Measurements from ENCODE around the gene CFAP73. TPM values are rescaled to one million over a fixed set of nuclear protein-coding genes. Genes with fewer than 3 reads are reported as not detected.

Gene CFAP73
- total and polyA plus RNA-seq, 3 donors from 2014 or later = 0.81 to 1.2 TPM; not detected in 1

- Histone ChIP-seq H3K36me3 (ENCODE audit: low read depth, missing control alignments) (no peaks in the 10 kb centered on the region), H3K4me1 (peaks cover 6% of the 10 kb centered on the region), H3K27ac (no peak overlapping the region), H3K27me3 (no peaks in the 10 kb centered on the region), H3K4me3 (no peak overlapping the region), H3K9me3 (no peaks in the 10 kb centered on the region)
- 93 to 94% methylated on average over 22 to 26 of the region's 26 CpGs for WGBS, 2 donors
- intact Hi-C loops (cut with DNase I; ENCODE audit: low total_unique reads) = loop anchor here (10.0 kb wide), 1 partner anchor 104 kb away; the partner anchor contains the start of gene DTX1
- no peak for DNase-seq
- TF ChIP-seq POLR2A (IDR thresholded peaks at IDR 0.05) (no peak), CTCF (IDR thresholded peaks at IDR 0.05) (no peak)
Observed at GRCh38 chr12:113158439-113159203, 9.1 kb downstream of the CFAP73 start.

DNA sequence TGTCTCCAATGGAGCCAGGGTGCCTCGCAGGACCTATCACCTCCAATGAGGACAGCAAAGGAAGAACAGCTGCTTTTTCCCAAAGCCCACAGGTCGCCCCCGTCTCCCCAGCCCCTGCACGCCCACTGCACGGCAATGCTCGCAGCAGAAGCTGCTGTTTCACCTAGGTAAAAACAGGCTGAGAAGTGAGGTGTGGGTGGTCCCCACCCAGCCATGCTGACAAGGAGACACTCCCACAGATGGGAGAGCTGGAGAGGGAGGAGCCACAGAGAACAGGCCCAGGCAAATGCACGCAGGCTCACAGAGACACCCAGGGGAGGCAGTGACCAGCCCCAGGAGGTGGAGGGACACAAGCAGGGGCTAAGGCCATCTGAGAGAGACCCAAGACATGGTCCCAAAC lies 10.4 kb downstream of the CFAP73 start:
- no peak for TF ChIP-seq CTCF (IDR thresholded peaks at IDR 0.05)
- no peak for TF ChIP-seq POLR2A (IDR thresholded peaks at IDR 0.05)
- WGBS, 2 donors = 87% methylated on average over 7 of the region's 7 CpGs
- no peaks in the 10 kb centered on the region for H3K27me3 ChIP-seq

DNA sequence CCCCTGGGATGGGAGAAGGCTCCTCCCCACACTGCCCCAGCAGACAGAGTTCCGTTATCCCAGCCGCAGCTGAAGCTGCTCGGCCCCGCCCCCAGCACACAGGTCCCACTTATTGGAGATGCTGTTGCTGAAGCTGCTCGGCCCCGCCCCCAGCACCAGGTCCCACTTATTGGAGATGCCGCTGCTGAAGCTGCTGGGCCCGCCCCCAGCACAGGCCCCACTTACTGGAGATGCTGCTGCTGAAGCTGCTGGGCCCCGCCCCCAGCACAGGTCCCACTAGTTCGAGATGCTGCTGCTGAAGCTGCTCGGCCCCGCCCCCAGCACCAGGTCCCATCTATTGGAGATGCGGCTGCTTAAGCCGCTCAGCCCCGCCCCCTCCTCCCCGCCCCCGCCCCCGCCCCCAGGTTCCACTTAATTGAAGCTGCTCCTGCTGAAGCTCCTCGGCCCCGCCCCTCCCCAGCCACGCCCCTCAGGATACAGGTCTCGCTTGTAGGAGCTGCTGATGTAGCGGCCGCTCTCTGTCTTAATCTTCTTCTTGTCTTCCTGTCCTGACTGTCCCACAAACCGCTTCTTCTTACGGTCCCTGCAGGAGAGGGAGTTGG lies 12.0 kb downstream of the CFAP73 start:
- Histone ChIP-seq H3K9me3 (no peaks in the 10 kb centered on the region), H3K27me3 (no peaks in the 10 kb centered on the region), H3K4me1 (peaks cover 6% of the 10 kb centered on the region), H3K36me3 (ENCODE audit: low read depth, missing control alignments) (no peaks in the 10 kb centered on the region), H3K4me3 (no peak overlapping the region), H3K27ac (no peak overlapping the region)
- 55% methylated on average over 3 to 21 of the region's 26 CpGs for WGBS, 2 donors
- intact Hi-C loops (cut with DNase I; ENCODE audit: low total_unique reads) = no loop called here
- TF ChIP-seq CTCF (IDR thresholded peaks at IDR 0.05) (no peak), POLR2A (IDR thresholded peaks at IDR 0.05) (no peak)
- peak; percentile 68 for DNase-seq

More for the DNA sequence above, 10.4 kb downstream of the CFAP73 start:
- H3K4me3 ChIP-seq = no peak overlapping the region
- intact Hi-C loops (cut with DNase I; ENCODE audit: low total_unique reads) = loop anchor here (10.0 kb wide), 1 partner anchor 105 kb away; the partner anchor contains the start of gene DTX1
- H3K9me3 ChIP-seq = no peaks in the 10 kb centered on the region
- H3K36me3 ChIP-seq (ENCODE audit: low read depth, missing control alignments) = no peaks in the 10 kb centered on the region
- no peak for DNase-seq
- peaks cover 6% of the 10 kb centered on the region for H3K4me1 ChIP-seq
- H3K27ac ChIP-seq = no peak overlapping the region

DNA sequence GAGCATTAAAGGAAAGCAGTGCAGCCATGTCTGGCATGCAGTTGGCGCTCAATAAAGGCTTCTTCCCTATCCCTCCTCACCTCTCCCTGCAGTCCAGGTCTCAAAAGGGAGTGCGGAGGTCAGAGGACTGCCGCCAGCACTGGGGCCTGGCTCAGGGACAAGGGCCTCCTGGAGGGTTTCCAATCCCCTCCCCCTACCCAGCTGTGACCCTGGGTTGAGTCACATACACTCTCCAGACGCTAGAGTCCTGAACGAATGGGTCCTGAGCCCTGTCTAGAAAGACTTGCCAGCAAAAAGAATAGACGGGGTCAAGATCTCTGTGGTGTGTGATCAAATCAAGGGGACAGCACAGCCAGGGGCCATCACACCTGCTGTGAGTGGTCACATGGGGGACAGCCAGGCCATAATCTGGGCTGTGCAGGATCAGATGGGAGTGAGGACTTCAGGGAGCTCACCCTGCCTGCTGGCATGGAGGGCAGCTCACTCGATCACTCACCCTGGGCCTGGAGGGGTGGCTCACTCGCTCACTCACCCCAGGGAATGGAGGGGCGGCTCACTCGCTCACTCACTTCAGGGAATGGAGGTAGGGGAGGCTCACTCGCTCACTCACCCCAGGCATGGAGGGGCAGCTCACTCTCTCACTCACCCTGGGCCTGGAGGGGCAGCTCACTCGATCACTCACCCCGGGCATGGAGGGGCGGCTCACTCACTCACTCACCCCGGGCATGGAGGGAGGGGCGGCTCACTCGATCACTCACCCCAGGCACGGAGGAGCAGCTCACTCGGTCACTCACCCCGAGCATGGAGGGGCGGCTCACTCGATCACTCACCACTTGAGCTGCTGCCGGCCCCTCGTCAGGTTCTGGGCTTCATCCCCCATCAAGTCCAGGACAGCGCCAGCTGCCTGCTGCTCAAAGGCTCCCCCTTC lies 12.8 kb downstream of the CFAP73 start:
- Histone ChIP-seq H3K4me1 (peaks cover 7% of the 10 kb centered on the region), H3K27ac (no peak overlapping the region), H3K36me3 (ENCODE audit: low read depth, missing control alignments) (no peaks in the 10 kb centered on the region), H3K4me3 (no peak overlapping the region), H3K9me3 (no peaks in the 10 kb centered on the region), H3K27me3 (no peaks in the 10 kb centered on the region)
- TF ChIP-seq CTCF (IDR thresholded peaks at IDR 0.05) = no peak
- TF ChIP-seq POLR2A (IDR thresholded peaks at IDR 0.05) = no peak
- 79 to 84% methylated on average over 13 to 25 of the region's 25 CpGs for WGBS, 2 donors
- DNase-seq = peak; percentile 25
- intact Hi-C loops (cut with DNase I; ENCODE audit: low total_unique reads) = no loop called here
